Dendritic cell treated with granulocyte-macrophage colony-stimulating factor and Interleukin-4, amounts not matched to agents 40 ng/mL and 50 ng/mL, for 4 days (primary cell): ENCODE measurements around the gene IQGAP2.

Experiments used
- H3K27ac Mint-ChIP-seq: one replicate; pipeline ENCODE4 v1.8.0; 2022; ENCODE audit warnings: mild to moderate bottlenecking, mixed read lengths
- H3K27me3 Mint-ChIP-seq: one replicate; pipeline ENCODE4 v1.8.0; 2022; ENCODE audit warnings: mild to moderate bottlenecking, mixed read lengths
- H3K36me3 Mint-ChIP-seq: one replicate; pipeline ENCODE4 v1.8.0; 2022; ENCODE audit warnings: low read depth, mixed read lengths
- H3K4me1 Mint-ChIP-seq: one replicate; pipeline ENCODE4 v1.8.0; 2022; ENCODE audit warnings: low read depth, mixed read lengths
- H3K4me3 Mint-ChIP-seq: one replicate; pipeline ENCODE4 v1.8.0; 2022; ENCODE audit warnings: mild to moderate bottlenecking, moderate library complexity, mixed read lengths
- H3K9me3 Mint-ChIP-seq: one replicate; pipeline ENCODE4 v1.8.0; 2022; ENCODE audit warnings: mixed read lengths
- intact Hi-C: fragments of 100-400 bp; cut with micrococcal nuclease; formaldehyde crosslinking; loops from one replicate; pipeline ENCODE4 v1.15.0; 2022

The IQGAP2 gene

GRCh38 chr5:76393035-76393680 lies 9.9 kb upstream of the IQGAP2 start:
- intact Hi-C loops, result loop anchor here (5.0 kb wide), 1 partner anchor 41 kb away; no protein-coding TSS in a partner anchor
- Mint-ChIP-seq H3K9me3 (no peaks in the 10 kb centered on the region), H3K36me3 (no peaks in the 10 kb centered on the region), H3K4me3 (no peak overlapping the region), H3K27me3 (no peaks in the 10 kb centered on the region), H3K4me1 (peaks cover 17% of the 10 kb centered on the region), H3K27ac (no peak overlapping the region)

DNA sequence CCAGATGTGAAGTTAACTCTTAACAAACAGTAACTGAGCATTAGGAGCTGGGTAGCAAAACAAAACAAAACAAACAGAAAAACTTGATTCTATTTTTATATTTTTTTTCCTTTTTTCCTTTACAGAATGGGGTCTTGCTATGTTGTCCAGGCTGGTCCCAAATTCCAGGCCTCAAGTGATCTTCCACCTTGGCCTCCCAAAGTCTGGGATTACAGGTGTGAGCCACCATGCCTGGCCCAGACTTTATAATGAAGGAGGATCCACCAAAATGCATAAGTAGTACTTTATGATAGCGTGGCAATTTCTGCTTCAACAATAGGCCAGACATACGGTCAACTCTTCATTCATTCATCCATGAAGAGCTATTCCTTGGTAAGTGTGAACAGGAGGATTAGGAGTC lies 5.9 kb upstream of the IQGAP2 start:
- H3K36me3 Mint-ChIP-seq, result no peaks in the 10 kb centered on the region
- H3K9me3 Mint-ChIP-seq, result no peaks in the 10 kb centered on the region
- no peaks in the 10 kb centered on the region for H3K27me3 Mint-ChIP-seq
- no peak overlapping the region for H3K4me3 Mint-ChIP-seq
- H3K4me1 Mint-ChIP-seq, result peaks cover 22% of the 10 kb centered on the region
- intact Hi-C loops, result no loop called here
- H3K27ac Mint-ChIP-seq, result no peak overlapping the region

- H3K36me3 Mint-ChIP-seq, result peaks cover 14% of the 10 kb centered on the region
- H3K9me3 Mint-ChIP-seq, result no peaks in the 10 kb centered on the region
- no peaks in the 10 kb centered on the region for H3K27me3 Mint-ChIP-seq
- no peak overlapping the region for H3K27ac Mint-ChIP-seq
- peaks cover 27% of the 10 kb centered on the region for H3K4me1 Mint-ChIP-seq
- intact Hi-C loops, result no loop called here
- no peak overlapping the region for H3K4me3 Mint-ChIP-seq
These were observed 3.8 kb upstream of the IQGAP2 start for GRCh38 chr5:76399268-76399667.

DNA sequence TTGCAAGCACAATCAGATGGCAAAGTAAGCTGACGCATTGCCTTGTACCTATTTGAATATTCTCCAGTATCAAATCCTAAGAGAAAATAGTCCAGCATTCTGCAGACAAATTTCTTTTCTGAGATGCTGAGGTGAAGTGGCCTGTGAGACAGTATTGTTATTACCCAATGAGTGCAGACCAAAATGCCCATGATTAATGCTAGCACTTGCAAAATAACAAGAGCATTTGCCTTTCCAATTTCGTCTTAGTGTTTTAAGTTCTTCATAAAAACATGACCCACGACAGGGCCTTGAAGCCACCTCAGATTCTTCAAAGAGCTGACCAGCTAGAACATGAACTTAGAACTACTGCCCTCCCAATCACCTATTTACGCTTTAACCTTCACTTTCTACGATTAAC lies 2.6 kb upstream of the IQGAP2 start:
- peak overlapping the region; percentile 92 for H3K27ac Mint-ChIP-seq
- H3K36me3 Mint-ChIP-seq, result peaks cover 18% of the 10 kb centered on the region
- intact Hi-C loops, result loop anchor here (10.0 kb wide), 3 partner anchors 106 to 886 kb away; partner anchors contain the start of genes CERT1 and POLK
- H3K4me3 Mint-ChIP-seq, result no peak overlapping the region
- no peaks in the 10 kb centered on the region for H3K27me3 Mint-ChIP-seq
- H3K9me3 Mint-ChIP-seq, result no peaks in the 10 kb centered on the region
- H3K4me1 Mint-ChIP-seq, result peaks cover 37% of the 10 kb centered on the region

GRCh38 chr5:76401801-76402250 lies 1.3 kb upstream of the IQGAP2 start:
- Mint-ChIP-seq H3K4me1 (peaks cover 51% of the 10 kb centered on the region), H3K36me3 (peaks cover 18% of the 10 kb centered on the region), H3K4me3 (peak overlapping the region; percentile 91), H3K9me3 (no peaks in the 10 kb centered on the region), H3K27me3 (no peaks in the 10 kb centered on the region), H3K27ac (peak overlapping the region; percentile 92)
- intact Hi-C loops, result loop anchor here (10.0 kb wide), 3 partner anchors 107 to 887 kb away; partner anchors contain the start of genes CERT1 and POLK

DNA sequence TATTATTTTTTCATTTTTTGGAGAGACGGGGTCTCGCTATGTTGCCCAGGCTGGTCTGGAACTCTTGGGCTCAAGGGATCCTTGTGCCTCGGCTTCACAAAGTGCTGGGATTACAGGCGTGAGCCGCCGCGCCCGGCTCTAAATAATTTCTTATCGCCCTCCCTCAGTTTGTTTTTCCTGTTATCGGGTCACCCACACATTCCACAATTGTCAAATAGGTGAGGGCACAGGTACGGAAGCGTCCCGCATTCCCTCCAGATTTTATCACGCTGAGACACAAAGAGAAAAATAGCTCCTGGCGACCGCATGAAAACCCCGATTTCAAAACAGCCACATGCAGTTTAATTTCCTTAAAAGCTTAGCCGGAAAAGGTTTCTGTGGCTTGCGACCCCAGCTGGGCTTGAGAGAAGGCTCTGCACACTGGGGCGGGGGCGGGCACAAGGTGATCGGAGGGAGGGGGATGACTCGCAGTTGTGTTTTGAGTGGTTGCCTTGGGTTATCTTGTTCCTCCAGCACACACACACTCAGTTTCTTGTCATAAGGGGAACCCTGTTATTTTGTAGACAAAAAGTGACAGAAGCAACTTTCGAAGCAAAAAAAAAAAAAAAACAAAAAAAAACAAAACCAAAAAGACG lies 717 bp upstream of the IQGAP2 start:
- H3K4me1 Mint-ChIP-seq, result peaks cover 56% of the 10 kb centered on the region
- intact Hi-C loops, result loop anchor here (10.0 kb wide), 3 partner anchors 108 to 888 kb away; partner anchors contain the start of genes CERT1 and POLK

DNA sequence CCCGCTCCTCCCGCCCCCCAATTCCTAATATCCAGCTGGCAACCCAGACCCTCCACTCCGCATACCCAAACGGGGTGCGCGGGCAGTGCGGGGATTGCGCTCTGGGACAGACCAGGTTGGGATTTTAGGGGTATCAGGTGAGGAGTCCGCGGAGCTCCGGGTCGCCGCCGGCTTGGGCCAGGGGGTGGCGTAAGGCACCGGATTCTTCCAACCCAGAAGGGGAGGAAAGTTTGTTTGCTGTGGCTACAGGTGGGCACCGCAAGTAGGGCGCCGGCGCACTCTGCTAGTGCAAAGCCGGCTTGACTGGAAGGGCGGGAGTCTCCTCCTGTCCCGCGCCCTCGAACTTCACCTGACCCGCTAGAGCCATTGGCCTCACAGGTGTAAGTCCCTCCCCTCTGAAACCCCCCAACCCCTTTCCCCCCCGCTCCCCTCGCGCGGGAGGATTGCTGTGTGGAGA lies 709 bp downstream of the IQGAP2 start:
- H3K4me3 Mint-ChIP-seq, result peak overlapping the region; percentile 91
- intact Hi-C loops, result loop anchor here (1.0 to 10.0 kb wide), 5 partner anchors 109 to 889 kb away; partner anchors contain the start of genes CERT1 and POLK
- H3K9me3 Mint-ChIP-seq, result no peaks in the 10 kb centered on the region
- peaks cover 18% of the 10 kb centered on the region for H3K36me3 Mint-ChIP-seq
- H3K27ac Mint-ChIP-seq, result peak overlapping the region; percentile 92
- H3K4me1 Mint-ChIP-seq, result peaks cover 65% of the 10 kb centered on the region
- no peaks in the 10 kb centered on the region for H3K27me3 Mint-ChIP-seq

More for the DNA sequence above, 717 bp upstream of the IQGAP2 start:
- no peaks in the 10 kb centered on the region for H3K9me3 Mint-ChIP-seq
- peaks cover 18% of the 10 kb centered on the region for H3K36me3 Mint-ChIP-seq
- H3K27me3 Mint-ChIP-seq, result no peaks in the 10 kb centered on the region
- peak overlapping the region; percentile 92 for H3K27ac Mint-ChIP-seq
- peak overlapping the region; percentile 91 for H3K4me3 Mint-ChIP-seq

DNA sequence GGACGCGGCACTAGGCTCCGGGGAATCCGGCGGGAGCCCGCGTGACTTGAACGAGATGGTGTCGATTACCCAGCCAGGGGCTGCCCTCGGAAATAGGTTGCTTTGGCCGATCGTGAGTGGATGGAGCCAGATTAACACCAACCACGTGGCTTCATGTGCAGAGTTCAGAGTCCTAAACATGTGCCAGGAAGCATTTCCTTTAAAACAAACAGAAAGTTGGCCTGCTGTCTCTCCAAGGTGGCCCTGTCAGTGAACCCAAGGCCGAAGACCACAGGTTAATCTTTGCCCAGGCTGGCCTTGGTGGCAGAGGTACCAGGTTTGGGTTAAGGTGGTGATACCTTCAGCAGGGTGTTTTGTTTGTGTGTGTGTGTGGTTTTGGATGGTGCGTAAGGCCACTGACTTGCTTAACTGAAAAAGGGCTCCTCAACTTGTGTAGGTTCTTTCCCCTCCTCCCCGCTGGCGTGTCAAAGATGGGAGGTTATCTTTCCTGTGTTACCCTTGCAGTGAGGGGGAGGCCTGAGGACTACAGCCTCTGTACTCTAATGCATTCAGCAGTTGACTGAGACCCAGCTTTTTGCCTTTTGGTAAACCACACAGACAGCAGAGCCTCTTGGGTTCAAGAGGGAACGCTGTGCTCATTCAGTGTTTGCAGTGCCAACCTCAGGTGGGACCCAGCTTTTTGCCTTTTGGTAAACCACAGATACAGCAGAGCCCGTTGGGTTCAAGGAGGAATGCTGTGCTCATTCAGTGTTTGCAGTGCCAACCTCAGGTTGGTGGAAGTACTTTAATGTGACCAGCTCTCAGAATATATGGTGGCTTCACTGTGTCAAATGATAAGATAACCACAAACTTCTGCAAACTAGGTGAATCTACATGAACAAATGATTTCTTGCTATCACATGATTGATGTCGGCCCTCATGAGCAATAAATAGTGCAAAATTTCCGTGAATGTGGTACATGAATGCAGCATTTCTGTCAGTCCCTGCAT lies 1.4 kb downstream of the IQGAP2 start:
- Mint-ChIP-seq H3K4me1 (peaks cover 69% of the 10 kb centered on the region), H3K9me3 (no peaks in the 10 kb centered on the region), H3K4me3 (peak overlapping the region; percentile 91), H3K27me3 (no peaks in the 10 kb centered on the region), H3K27ac (peak overlapping the region; percentile 92), H3K36me3 (peaks cover 18% of the 10 kb centered on the region)
- intact Hi-C loops, result loop anchor here (5.0 to 10.0 kb wide), 4 partner anchors 72 to 890 kb away; partner anchors contain the start of genes CERT1 and POLK

GRCh38 chr5:76406014-76406413 lies 2.9 kb downstream of the IQGAP2 start:
- peaks cover 24% of the 10 kb centered on the region for H3K36me3 Mint-ChIP-seq
- no peaks in the 10 kb centered on the region for H3K9me3 Mint-ChIP-seq
- H3K4me3 Mint-ChIP-seq, result peak overlapping the region; percentile 91
- H3K27me3 Mint-ChIP-seq, result no peaks in the 10 kb centered on the region
- H3K4me1 Mint-ChIP-seq, result peaks cover 72% of the 10 kb centered on the region
- peak overlapping the region; percentile 46 for H3K27ac Mint-ChIP-seq
- intact Hi-C loops, result loop anchor here (5.0 to 10.0 kb wide), 4 partner anchors 74 to 891 kb away; partner anchors contain the start of genes CERT1 and POLK

GRCh38 chr5:76406673-76407072 lies 3.6 kb downstream of the IQGAP2 start:
- no peaks in the 10 kb centered on the region for H3K27me3 Mint-ChIP-seq
- H3K4me3 Mint-ChIP-seq, result peak overlapping the region; percentile 20
- H3K27ac Mint-ChIP-seq, result no peak overlapping the region
- peaks cover 24% of the 10 kb centered on the region for H3K36me3 Mint-ChIP-seq
- intact Hi-C loops, result loop anchor here (5.0 to 10.0 kb wide), 4 partner anchors 74 to 892 kb away; partner anchors contain the start of genes CERT1 and POLK
- H3K4me1 Mint-ChIP-seq, result peaks cover 65% of the 10 kb centered on the region
- H3K9me3 Mint-ChIP-seq, result no peaks in the 10 kb centered on the region

- Mint-ChIP-seq H3K36me3 (peaks cover 20% of the 10 kb centered on the region), H3K9me3 (no peaks in the 10 kb centered on the region), H3K4me1 (peaks cover 63% of the 10 kb centered on the region), H3K4me3 (no peak overlapping the region), H3K27ac (no peak overlapping the region), H3K27me3 (no peaks in the 10 kb centered on the region)
- intact Hi-C loops, result loop anchor here (5.0 to 10.0 kb wide), 4 partner anchors 76 to 893 kb away; partner anchors contain the start of genes CERT1 and POLK
These were observed 5.1 kb downstream of the IQGAP2 start for GRCh38 chr5:76408104-76408654.

GRCh38 chr5:76412511-76412910 lies 9.4 kb downstream of the IQGAP2 start:
- peaks cover 10% of the 10 kb centered on the region for H3K36me3 Mint-ChIP-seq
- intact Hi-C loops, result no loop called here
- no peak overlapping the region for H3K27ac Mint-ChIP-seq
- H3K9me3 Mint-ChIP-seq, result no peaks in the 10 kb centered on the region
- no peaks in the 10 kb centered on the region for H3K27me3 Mint-ChIP-seq
- no peak overlapping the region for H3K4me3 Mint-ChIP-seq
- peaks cover 50% of the 10 kb centered on the region for H3K4me1 Mint-ChIP-seq

DNA sequence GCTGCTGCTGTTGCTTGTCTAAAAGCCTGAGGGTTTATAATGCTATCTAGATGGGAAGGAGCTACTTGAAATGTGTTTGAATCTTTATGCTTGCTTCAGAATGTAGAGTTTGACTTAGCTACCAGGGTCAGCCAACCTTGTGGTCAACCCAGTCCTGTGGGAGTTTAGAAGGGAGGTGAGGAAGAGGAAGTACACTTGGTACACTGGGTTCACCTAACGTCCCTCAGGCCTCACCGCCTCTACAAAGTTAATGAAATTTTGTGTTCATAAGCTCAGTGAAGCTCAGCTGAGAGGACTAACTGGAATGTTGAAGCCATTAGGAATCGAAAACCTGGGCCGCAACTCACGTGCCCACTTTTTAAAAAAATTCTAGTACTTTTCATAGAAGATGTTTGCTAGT lies 10.7 kb downstream of the IQGAP2 start:
- H3K9me3 Mint-ChIP-seq, result no peaks in the 10 kb centered on the region
- peaks cover 10% of the 10 kb centered on the region for H3K36me3 Mint-ChIP-seq
- H3K4me1 Mint-ChIP-seq, result peaks cover 44% of the 10 kb centered on the region
- H3K27me3 Mint-ChIP-seq, result no peaks in the 10 kb centered on the region
- no peak overlapping the region for H3K27ac Mint-ChIP-seq
- intact Hi-C loops, result no loop called here
- no peak overlapping the region for H3K4me3 Mint-ChIP-seq
